T-helper 1 cell treated with Interleukin-12 subunit alpha and Interleukin-12 subunit beta and Interleukin-4 antibody, amounts not matched to agents 30 ng/mL and 1 ng/mL, for 36 hours (primary cell): Measurements from ENCODE around the gene CLCN6. TPM values are rescaled to one million over a fixed set of nuclear protein-coding genes. Genes with fewer than 3 reads are reported as not detected.

ENCODE experiments used
- intact Hi-C: fragments of 100-400 bp; cut with micrococcal nuclease; formaldehyde crosslinking; loops from one replicate; pipeline ENCODE4 v1.15.1; 2024
- total RNA-seq: library from RNA; stranded (reverse); gene quantifications from 2 replicates; pipeline ENCODE4 v1.2.3, GENCODE V29; 2022

The CLCN6 gene
- total RNA-seq = 15.2 and 17.5 TPM in 2 replicates

GRCh38 chr1:11805422-11806306, at the start of gene CLCN6, which contains the start of gene MTHFR:
Gene CLCN6, plus strand, starts transcription at chr1:11806191. Its CDS starts 72 bp downstream, at chr1:11806263.
Gene MTHFR, minus strand, starts transcription at chr1:11805964. Its CDS starts 2,848 bp downstream, at chr1:11803116.
- intact Hi-C loops = loop anchor here (1.0 to 2.0 kb wide), 9 partner anchors 69 to 745 kb away; partner anchors contain the start of genes AGTRAP, FBXO2, FBXO44 and KIAA2013

- intact Hi-C loops = no loop called here
These were observed 48.9 kb upstream of the CLCN6 start for GRCh38 chr1:11757047-11757446.

GRCh38 chr1:11759791-11760190, 46.2 kb upstream of the CLCN6 start:
- intact Hi-C loops = no loop called here

- intact Hi-C loops = no loop called here
These were observed 44.7 kb upstream of the CLCN6 start for GRCh38 chr1:11761285-11761684.

- intact Hi-C loops = no loop called here
These were observed 44.0 kb upstream of the CLCN6 start, which contains the start of gene C1orf167 for GRCh38 chr1:11761988-11762406. Gene C1orf167, plus strand, starts transcription at chr1:11762193. Its CDS starts 2,208 bp downstream, at chr1:11764401.

- intact Hi-C loops = no loop called here
These were observed 41.9 kb upstream of the CLCN6 start for GRCh38 chr1:11764115-11764514.

- intact Hi-C loops = no loop called here
These were observed 41.5 kb upstream of the CLCN6 start for GRCh38 chr1:11764519-11764918.

- intact Hi-C loops = no loop called here
These were observed 40.1 kb upstream of the CLCN6 start for GRCh38 chr1:11765661-11766428.

- intact Hi-C loops = no loop called here
These were observed 39.6 kb upstream of the CLCN6 start for GRCh38 chr1:11766429-11766776.

- intact Hi-C loops = no loop called here
These were observed 37.9 kb upstream of the CLCN6 start for GRCh38 chr1:11767922-11768704.

- intact Hi-C loops = no loop called here
These were observed 37.2 kb upstream of the CLCN6 start for GRCh38 chr1:11768821-11769220.

- intact Hi-C loops = no loop called here
These were observed 36.7 kb upstream of the CLCN6 start for GRCh38 chr1:11769274-11769673.

GRCh38 chr1:11770011-11770410, 36.0 kb upstream of the CLCN6 start:
- intact Hi-C loops = no loop called here

GRCh38 chr1:11771481-11772043, 34.4 kb upstream of the CLCN6 start:
- intact Hi-C loops = no loop called here

GRCh38 chr1:11772458-11772857, 33.5 kb upstream of the CLCN6 start:
- intact Hi-C loops = no loop called here

- intact Hi-C loops = no loop called here
These were observed 31.2 kb upstream of the CLCN6 start for GRCh38 chr1:11774753-11775152.

- intact Hi-C loops = no loop called here
These were observed 28.2 kb upstream of the CLCN6 start for GRCh38 chr1:11777658-11778322.

GRCh38 chr1:11778336-11778735, 27.7 kb upstream of the CLCN6 start:
- intact Hi-C loops = no loop called here

- intact Hi-C loops = no loop called here
These were observed 27.0 kb upstream of the CLCN6 start for GRCh38 chr1:11778844-11779623.
